Sciatic nerve (tissue), 2 donors: ENCODE measurements around the gene ZBTB42. TPM values are rescaled to one million over a fixed set of nuclear protein-coding genes. Genes with fewer than 3 reads are reported as not detected.

Source experiments
- ATAC-seq: fragments of 200-7000 bp; cut with Tn5 transposase; one replicate; pipeline ENCODE4 v1.9.1; 2020; ENCODE audit warnings: mild to moderate bottlenecking, moderate library complexity
- DNase-seq: peaks from one replicate; pipeline ENCODE4 v3.0.0-alpha.2; 2020; ENCODE audit warnings: low spot score
- intact Hi-C: fragments of 100-400 bp; cut with DNase I; formaldehyde crosslinking; loops from one replicate; pipeline ENCODE4 v1.14.2; 2022
- total RNA-seq: library from RNA; stranded (reverse); fragmentation: NEBNext Ultra II Directional; extraction: Animal tissue kit (Norgen Biotek cat#: 25700); gene quantifications from one replicate; pipeline ENCODE4 v1.2.1, GENCODE V29; 2021
- donor health status: DM: no; HTN: no; CAD: no.
- donor health status: DM: no; HTN: no; CAD: no.

ZBTB42 gene
- total RNA-seq, 1 donor from 2014 or later, result 3.6 TPM

DNA sequence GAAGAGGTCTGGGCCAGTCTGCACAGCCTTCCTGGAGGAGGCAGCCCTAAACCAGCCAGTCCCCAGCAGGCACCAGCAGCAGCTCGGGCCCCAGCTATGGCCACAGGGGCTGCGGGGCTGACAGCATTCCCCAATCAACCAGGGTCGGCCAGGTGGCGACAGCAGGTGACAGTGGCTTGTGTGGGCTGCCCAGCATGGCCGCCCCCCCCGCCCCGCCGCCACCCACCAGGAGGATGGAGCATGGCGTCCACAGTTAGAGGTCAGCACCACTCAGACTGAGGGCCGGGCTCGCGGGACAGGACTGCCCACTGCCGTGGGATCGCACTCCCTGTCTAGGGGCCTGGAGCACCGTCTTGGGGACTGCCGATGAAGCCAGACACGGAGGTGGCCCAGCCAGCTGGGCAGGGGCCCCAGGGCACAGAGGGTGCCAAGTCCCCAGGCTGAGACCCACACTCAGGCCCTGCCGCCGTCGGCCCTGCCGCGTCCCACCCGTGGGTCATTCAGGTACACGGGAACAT lies 20.3 kb upstream of the ZBTB42 start:
- ATAC-seq (no peak), DNase-seq (no peak)
- intact Hi-C loops, result no loop called here

GRCh38 chr14:104781271-104782077 lies 19.4 kb upstream of the ZBTB42 start:
- intact Hi-C loops, result no loop called here
- DNase-seq (no peak), ATAC-seq (no peak)

GRCh38 chr14:104782086-104782807 lies 18.7 kb upstream of the ZBTB42 start:
- no peak for ATAC-seq
- intact Hi-C loops, result no loop called here
- DNase-seq, result no peak

DNA sequence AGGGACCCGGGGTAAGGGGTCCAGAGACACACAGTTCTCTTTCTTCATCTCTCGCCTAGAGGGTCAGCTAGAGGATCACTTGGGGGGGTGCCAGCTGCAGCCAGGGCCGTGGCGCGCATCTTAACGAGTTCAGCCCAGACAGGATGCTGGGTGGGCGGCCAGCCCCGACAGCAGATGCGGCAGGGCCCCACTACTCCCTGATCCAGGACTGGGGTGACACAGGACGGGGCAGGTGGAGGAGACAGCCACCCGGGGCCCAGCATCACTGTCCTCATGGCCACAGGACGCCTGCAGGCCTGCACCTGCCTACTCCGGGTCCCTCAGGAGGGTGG lies 18.1 kb upstream of the ZBTB42 start:
- intact Hi-C loops, result no loop called here
- DNase-seq (no peak), ATAC-seq (no peak)

DNA sequence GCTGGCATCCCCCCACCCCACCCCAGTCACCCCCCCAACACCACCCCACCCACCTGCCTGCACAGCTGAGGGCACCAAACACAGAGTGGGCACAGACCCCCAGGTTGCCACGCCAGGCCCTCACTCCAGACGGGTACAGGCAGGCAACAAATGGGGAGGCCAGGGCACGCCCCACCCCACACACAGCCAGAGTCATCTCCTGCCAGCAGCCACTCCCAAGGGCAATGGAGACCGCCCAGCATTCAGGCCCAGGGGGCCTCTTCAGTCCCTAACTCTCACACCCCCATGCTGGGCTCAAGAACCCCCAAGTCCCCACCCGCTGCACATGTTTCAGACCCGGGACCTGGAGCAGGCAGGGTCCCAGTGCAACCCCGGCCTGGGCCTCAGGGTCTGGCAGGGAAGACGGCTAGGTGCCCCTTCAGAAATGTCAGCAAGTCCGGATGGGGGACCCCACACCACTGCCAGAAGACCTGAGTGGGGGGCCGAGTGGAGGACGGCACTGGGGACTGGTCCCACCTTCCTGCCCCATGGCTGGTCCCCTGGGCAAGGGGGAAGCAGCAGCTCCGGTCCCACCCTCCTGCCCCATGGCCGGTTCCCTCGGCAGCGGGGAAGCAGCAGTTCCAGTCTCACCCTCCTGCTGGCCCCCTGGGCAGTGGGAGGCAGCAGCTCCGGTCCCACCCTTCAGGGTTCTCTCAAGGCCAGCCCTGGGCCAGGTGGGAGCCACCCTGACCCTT lies 17.2 kb upstream of the ZBTB42 start:
- intact Hi-C loops, result no loop called here
- ATAC-seq, result no peak
- DNase-seq, result no peak

GRCh38 chr14:104784218-104784568 lies 16.7 kb upstream of the ZBTB42 start:
- DNase-seq, result no peak
- intact Hi-C loops, result no loop called here
- no peak for ATAC-seq

DNA sequence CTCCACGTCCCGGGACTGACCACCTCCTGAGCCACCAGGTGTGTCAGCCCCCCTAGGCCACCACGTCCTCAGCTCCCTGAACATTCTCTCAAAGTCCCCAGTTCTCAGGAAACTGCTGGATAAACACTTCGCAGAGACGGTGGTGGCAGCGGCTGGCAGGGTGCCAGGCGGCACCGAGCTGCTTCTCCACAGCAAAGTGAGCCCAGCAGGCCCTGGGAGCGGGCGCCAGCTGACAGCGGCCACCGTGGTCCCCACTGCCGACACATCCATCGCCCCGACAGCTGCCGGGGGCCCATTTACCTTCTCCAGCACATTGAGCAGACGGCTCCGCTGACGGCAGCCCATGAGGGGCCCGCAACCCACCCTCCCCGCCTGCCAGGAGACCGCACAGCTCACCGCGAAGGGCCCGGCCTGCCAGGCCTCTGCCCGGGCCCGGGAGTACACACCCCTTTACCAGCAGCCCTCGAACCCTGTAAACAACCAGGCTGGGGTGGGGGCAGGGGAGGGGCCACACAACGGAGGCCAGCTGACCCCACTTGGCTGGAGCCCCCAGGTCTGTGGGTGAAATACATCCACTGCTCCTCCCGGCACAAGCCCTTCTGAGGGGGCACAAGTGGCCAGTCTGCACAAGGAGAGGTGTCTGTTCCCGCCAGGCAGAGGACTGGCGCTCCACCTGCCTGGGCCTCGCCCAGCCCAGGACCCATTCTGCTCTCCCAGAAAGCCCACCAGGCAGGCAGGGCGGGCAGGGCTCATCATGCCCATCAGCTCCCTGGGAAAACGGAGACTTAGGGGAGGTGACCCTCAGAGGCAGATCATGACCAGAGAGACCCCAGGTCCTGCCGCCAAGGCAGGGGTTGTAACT lies 15.8 kb upstream of the ZBTB42 start:
- DNase-seq, result no peak
- intact Hi-C loops, result no loop called here
- ATAC-seq, result no peak

DNA sequence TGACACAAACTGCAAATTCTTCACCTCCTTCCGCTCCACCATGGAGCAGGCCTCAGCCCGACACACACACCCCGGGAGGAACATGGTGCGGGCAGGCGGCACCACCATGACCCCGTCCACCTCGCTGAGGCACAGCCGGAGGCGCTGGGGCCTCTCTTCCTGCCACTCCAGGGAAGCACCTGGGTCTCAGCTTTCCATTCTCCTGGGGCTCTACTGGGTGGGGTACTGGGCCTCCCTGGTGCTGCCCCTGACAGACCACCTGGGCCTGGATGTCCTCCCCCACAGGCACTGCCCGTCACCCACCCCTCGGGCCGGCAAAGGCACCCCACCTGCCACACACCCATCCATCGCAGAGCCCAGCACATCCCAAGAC lies 15.2 kb upstream of the ZBTB42 start:
- intact Hi-C loops, result no loop called here
- no peak for DNase-seq
- ATAC-seq, result no peak

DNA sequence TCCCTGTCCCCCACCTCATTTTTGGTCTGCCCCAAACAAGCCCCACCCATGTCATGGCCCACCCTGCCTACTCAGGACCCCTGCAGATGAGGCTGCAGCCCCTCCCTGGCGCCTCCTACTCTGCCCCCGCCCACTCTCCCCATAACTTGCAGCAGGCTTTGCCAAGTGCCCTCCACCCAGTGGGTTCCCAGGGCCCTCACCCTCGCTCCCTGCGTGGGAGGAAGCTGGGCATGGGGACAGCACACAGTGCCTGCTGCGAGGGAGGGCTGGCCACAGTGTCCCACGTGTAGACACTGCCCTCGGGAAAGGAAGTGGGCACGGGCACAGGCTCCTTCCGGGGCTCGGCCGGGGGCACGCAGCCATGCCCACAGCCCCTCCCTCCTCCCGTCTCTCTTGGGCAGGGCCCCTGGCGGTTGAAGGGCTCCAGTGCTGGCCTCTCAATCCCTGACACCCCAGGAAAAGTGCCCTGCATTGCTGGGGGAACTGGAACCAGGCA lies 14.8 kb upstream of the ZBTB42 start:
- ATAC-seq (peak; percentile 68), DNase-seq (no peak)
- intact Hi-C loops, result no loop called here

GRCh38 chr14:104786726-104787675 lies 13.9 kb upstream of the ZBTB42 start:
- intact Hi-C loops, result no loop called here

DNA sequence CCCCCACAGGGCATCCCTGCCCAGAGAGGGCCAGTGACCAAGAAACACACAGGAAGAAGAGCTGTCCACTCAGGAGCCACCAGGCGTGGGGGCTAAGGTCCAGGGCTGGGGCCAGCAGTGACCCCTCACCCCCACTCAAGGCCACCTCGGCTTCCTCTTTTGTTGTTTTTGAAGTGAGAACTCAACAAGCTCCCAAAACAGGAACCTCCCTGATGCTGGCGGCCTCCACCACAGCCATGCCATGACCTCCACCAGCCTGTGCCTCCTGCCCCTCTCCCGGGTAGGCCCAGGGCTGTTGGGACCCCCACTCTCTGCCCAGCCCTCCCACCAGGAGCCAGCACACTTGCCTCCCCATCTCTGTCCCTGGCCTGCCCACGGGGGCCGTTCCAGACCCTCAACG lies 13.2 kb upstream of the ZBTB42 start:
- no peak for DNase-seq
- no peak for ATAC-seq
- intact Hi-C loops, result no loop called here

More at GRCh38 chr14:104786726-104787675, 13.9 kb upstream of the ZBTB42 start:
- DNase-seq (no peak), ATAC-seq (no peak)

DNA sequence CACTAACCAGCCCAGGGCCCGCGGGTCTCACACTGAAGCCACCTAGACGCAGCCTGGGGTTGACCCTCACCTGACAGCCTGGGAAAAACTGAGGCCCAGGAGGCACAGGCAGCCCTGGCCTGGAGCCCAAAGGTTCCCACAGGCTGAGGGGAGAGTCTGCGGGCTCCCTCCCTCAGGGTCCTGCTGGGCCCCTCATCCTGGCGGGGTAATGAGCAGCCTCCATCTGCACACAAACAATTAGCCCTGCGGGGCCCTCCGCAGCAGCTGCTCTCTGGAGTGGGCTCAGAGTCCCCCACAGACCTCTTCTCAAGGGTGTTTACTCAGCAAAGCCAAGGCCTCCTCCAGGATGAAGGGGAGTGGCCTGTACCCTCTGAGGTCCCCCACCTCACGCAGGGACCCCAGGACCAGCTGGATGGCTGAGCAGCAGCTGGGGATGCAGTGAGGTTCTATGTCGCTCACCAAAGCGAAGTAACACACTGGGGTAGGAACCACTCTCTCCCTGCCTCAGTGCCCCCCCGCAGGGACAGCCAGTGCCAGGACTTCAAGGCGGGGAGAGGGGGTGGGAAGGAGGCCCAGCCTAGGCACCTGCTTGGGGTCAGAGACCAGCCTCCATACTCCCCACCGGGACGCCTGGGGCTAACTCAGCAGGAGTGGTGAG lies 12.6 kb upstream of the ZBTB42 start:
- intact Hi-C loops, result no loop called here
- no peak for ATAC-seq
- no peak for DNase-seq

GRCh38 chr14:104788873-104789663 lies 11.8 kb upstream of the ZBTB42 start:
- intact Hi-C loops, result no loop called here
- ATAC-seq (no peak), DNase-seq (no peak)

GRCh38 chr14:104789752-104790743 lies 10.9 kb upstream of the ZBTB42 start:
- ATAC-seq (no peak), DNase-seq (no peak)
- intact Hi-C loops, result no loop called here

DNA sequence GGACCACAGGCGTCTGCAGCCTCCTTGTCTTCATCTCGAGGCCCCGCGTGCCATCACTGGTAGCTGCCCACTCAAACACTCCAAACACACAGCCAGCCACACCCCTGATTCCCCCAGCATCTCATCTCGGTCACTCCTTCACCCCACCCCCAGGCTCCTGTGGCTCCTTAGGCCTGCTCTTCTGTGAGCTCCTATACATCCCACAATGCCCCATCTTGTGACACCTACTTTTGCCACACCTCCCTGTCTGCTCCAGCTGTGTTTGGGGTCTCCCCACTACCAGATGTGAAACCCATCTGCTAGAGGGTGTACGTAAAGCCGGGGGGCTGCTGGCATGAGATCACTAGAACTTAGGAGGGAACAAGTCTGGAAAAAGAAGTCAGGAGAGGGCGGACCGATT lies 9.5 kb upstream of the ZBTB42 start:
- DNase-seq (no peak), ATAC-seq (no peak)
- intact Hi-C loops, result no loop called here
